HG03280 (cell line): Measurements from ENCODE around the gene TRIL.

Experiments
- ATAC-seq: cut with Tn5 transposase; IDR thresholded peaks from one replicate; pipeline ENCODE4 v1.9.1; 2021; ENCODE audit warnings: mild to moderate bottlenecking, moderate library complexity; ENCODE audit not compliant: unreplicated experiment

The TRIL gene

GRCh38 chr7:28941633-28942032 is 16.5 kb downstream of the TRIL start:
- ATAC-seq = no peak

GRCh38 chr7:28940741-28941384 is 17.3 kb downstream of the TRIL start:
- no peak for ATAC-seq

DNA sequence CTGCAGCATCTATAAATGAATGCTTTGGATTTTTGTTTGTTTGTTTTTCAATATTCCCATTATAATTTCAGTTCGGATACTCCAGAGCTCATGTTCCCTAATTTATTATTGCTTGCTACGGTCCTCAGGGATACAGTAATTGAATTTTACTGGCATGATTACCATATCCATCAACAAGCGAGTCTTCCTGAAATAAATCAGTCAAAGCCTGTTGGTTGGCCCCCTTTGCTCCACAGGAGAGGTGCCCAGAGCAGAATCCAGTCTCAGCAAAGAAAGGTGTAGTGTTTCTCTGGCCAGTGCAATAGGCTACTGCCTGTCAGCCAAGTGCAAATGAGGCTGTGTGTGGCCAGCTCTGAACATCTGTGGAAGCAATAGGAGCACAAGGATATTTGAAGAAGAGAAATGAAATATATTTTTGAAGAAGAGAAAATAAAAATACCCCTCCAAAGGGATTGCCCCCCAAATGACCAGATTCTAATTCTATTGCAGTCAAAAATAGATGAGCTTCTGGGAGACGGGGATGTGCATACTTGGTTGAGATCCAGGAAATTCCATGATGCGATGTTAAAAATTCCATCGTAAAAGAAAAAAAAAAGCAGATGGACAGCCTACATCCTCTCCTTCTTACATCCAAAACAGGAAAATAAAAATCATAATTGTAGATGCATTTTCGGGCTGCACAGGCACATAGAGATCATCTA is 18.1 kb downstream of the TRIL start:
- no peak for ATAC-seq

DNA sequence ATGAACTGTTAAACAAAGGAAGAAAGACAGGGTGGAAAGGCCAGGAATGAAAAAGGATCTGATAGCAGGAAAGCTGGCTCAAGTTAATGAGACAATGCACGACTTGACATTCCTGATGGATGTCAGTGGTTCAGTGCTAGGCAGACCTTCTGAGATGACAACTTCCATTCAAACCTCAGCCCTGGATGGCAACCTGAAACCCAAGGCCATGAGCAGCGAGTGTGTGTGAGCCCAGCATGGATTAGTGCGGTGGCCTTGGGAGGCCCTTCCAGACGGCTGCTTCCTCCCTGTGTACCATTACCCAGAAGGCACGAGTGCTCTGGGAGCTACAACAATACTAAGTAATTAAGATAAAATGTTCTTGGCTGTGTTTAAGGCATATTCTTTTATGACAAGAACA is 18.8 kb downstream of the TRIL start:
- ATAC-seq = no peak

- ATAC-seq = no peak
Measured at GRCh38 chr7:28937619-28938018, 20.5 kb downstream of the TRIL start.

DNA sequence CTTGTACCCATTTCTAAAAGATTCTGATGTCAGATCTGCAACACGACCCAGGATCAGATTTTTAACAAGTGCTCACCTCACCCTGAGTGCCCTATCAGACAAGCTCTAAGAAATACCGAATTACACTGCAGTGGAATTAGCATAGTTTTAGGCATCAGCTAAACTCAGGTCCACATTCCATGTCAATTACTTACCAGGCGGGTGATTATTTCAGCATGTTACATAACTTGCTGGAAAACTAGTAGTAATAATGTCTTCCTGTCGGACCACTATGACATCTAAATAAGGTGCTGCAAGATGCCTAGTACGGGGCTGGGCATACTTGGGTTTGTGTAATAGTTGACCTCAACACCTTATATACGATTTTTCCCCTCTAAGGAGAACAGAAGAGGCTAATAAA is 21.0 kb downstream of the TRIL start:
- ATAC-seq = no peak

DNA sequence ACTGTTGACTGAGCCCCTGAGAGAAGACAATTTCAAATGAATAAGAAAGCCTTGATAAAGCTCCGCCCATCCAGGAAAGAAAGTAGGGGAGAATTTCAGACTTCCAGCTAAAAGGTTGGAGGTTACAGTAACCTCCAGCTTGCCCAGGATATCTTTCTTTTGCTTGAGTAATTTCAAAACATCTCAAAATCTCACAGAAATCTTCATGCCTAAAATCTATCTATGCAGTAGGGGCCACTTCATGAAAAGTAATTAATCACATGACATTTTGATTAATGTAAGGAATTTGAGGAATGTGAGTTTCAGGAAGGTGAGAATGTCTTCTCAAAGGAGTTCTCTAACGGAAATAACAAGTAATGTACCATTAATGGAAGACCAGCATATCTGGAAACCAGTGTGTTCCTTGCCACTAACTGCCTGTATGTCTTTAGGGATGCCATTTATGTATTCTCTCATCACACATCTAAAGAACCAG is 24.2 kb downstream of the TRIL start:
- no peak for ATAC-seq

GRCh38 chr7:28931565-28931964 is 26.6 kb downstream of the TRIL start:
- no peak for ATAC-seq

DNA sequence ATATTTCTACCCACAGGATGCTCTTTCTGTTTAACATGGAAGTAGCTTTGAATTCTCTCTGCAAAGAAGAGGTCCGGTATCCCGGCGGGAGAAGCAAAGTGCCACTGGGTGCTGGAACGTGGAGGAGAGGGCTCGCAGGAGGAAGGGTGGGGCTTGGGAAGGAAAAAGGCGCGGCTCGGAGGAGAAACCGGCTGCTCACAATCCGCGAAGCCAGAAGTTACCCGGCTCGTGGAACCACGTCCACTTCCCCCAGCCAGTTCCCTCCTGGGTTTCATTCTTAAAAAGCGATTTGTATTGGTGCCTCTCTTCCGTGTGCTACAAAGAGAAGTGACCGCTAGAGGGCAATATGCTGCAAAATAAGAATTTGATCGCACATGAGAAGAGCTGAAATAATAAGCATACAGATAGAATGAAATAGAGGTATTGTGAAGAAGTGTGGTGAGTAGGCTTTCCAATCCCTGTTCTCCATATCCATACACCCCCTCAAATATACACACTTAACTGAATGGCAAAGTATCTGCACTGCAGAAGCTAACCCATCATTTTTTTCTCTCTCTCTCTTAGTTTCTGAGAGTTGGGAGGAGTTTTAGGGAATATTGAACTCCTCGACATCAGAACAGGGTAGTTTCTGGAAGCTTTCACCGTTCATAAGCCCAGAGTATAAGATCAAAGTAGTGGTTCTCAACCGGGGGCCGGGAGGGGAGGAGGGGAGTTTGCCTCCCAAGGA is 31.1 kb downstream of the TRIL start:
- peak; percentile 87 for ATAC-seq

DNA sequence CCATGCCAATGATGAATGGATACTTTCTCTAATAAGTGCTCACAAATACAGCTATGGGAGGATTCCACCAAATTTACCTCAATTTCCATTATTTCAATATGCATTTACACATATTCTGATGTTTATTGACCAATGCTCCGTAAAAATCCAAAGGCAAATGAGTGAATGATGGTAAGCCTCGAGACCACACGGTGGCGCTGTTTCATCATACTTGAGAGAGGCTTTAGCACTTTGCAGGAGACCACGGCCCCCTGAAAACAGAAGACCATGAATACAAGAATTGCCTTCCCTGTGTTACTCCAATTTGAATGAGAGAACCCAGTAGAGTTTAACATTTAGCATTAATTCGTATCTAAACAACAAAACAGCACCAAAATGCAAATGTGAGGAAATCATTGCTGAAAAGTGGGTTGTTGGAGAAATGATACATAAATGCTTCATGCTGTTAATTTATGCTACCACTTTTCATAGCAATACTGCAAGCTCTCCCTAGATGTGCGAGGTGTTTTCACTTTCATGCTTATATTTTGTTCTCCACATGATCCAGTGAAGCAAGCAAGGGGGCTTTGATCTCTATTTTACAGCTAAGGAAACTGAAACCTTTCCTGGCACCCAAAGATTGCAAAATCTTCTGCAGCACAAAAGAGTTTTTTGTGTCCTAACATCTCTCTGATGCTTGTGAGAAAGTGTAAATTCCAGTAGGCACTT is 35.4 kb downstream of the TRIL start:
- no peak for ATAC-seq

DNA sequence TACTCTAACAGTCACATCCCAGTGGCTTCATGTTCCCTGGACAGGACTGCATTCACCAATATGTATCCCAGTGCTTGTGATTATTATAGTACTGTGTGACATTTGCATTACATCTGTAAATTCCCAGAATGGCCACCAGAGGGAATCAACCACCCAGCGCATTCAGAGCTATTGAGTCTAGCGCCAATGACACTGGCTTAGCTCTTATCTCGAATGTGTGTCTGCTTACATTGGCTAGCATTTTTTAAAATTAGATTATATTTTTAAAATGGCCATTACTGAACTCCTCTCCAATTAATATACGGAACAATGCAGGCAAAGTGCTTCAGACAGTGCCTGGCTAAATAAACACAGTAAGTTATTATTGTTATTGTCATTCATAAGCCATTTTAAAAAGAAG is 36.3 kb downstream of the TRIL start:
- ATAC-seq = peak; percentile 86

- ATAC-seq = no peak
Measured at GRCh38 chr7:28920424-28920823, 37.7 kb downstream of the TRIL start.

DNA sequence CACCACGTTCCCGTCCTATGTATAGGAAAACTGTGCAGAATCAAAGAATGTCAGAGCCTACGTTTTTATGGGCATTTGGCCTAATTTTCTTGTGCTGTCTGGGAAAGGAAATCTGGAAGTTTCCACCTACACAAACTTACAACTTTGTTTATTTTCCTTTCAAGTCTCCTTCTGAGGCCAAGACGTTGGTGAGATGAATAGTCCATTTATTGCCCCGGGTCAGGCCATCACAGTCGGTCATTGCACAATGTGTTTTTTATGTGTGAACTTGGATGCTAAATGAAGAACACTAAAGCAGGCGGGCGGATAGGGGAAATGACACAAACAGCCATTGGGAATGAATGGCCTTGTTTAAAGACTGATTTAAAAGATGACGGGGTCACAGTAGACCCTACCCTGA is 38.6 kb downstream of the TRIL start:
- no peak for ATAC-seq

- ATAC-seq = no peak
Measured at GRCh38 chr7:28908775-28909174, 49.4 kb downstream of the TRIL start.

- no peak for ATAC-seq
Measured at GRCh38 chr7:28905464-28905863, 52.7 kb downstream of the TRIL start.

DNA sequence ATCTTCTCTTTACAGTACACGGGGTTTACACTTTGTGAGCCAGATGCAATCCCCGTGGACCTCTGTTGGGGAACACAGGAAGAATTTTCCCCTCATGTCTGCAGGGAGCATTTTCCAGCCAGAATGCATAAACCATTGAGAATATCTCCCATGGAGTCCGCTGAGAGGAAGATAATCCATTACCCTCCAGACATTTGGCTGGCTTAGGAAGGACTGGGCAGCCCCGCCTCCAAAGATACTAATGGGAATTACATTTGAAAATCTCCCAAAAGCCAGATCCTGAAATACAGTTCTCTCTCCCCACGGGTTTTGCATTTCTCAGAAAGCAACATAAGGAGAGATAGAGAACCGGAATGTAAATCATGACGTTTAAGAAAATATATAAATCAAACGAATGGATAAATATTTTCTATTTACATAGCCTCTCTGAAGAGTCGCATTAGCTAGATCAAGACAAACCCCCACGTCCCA is 53.5 kb downstream of the TRIL start:
- no peak for ATAC-seq

DNA sequence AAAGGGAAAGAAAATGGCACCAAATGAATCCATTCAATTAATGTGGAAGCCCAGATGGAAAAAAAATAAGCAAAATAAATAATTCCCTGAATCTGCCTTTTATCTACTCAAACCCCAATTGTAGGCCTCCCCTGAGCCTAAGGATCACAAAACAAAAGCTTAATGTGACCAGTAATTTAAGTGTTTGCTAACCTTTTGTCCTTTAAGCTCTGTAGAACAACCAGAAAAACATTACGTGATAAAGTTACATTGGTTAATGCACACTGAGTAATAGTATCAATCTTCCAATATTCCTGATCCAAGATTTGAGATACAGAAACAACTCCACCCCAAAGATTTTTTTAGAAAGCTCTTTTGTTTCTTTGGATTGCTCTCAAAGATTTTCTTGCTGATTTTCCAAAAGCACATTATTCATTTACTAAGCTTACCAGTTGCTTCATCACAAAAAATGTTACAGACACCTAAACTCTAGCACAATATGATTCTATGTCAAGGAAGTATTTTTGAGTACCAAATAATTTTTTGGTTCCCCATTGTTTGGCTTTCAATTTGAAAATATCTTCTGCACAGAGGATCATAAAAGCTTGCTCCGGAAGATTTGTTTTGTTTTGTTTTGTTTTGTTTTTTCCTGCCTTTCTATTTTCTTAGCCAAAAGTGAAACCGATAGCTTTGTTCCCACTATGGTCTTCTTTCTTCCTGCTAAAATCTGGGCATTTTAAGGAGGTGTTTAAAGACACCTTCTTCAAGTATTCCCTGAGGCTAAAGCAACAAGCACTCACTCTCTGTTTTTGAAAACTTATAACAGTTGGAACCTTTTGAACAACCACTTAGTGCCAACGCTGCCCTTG is 54.2 kb downstream of the TRIL start:
- ATAC-seq = no peak
